ENCODE results near the gene OSBPL1A.
A peak's percentile ranks its signal among the peaks of the same experiment; 100 is the strongest.

The OSBPL1A gene

GRCh38 chr18:24397694-24398368, at the start of gene OSBPL1A:
OSBPL1A (minus strand) TSS chr18:24397824; CDS start chr18:24377533, 20,291 bp downstream.
- DNase-seq (ENCODE audit: low read depth, low spot score) = peak; percentile 81

- DNase-seq (ENCODE audit: low read depth, low spot score) = no peak
Measured at GRCh38 chr18:24446953-24447538, 49.4 kb upstream of the OSBPL1A start.

GRCh38 chr18:24446453-24446852, 48.8 kb upstream of the OSBPL1A start:
- no peak for DNase-seq (ENCODE audit: low read depth, low spot score)

- no peak for DNase-seq (ENCODE audit: low read depth, low spot score)
Measured at GRCh38 chr18:24443870-24444269, 46.2 kb upstream of the OSBPL1A start.

- no peak for DNase-seq (ENCODE audit: low read depth, low spot score)
Measured at GRCh38 chr18:24436939-24437338, 39.3 kb upstream of the OSBPL1A start.

GRCh38 chr18:24432618-24433017, 35.0 kb upstream of the OSBPL1A start:
- DNase-seq (ENCODE audit: low read depth, low spot score) = no peak

GRCh38 chr18:24429188-24429587, 31.6 kb upstream of the OSBPL1A start:
- DNase-seq (ENCODE audit: low read depth, low spot score) = no peak

- DNase-seq (ENCODE audit: low read depth, low spot score) = no peak
Measured at GRCh38 chr18:24428709-24429108, 31.1 kb upstream of the OSBPL1A start.

- DNase-seq (ENCODE audit: low read depth, low spot score) = no peak
Measured at GRCh38 chr18:24427484-24427883, 29.9 kb upstream of the OSBPL1A start.

GRCh38 chr18:24426398-24427294, 29.0 kb upstream of the OSBPL1A start, which contains the start of gene IMPACT:
IMPACT (plus strand) TSS chr18:24426670; CDS start chr18:24426757, 87 bp downstream.
- DNase-seq (ENCODE audit: low read depth, low spot score) = peak; percentile 63

GRCh38 chr18:24426073-24426397, 28.4 kb upstream of the OSBPL1A start:
- no peak for DNase-seq (ENCODE audit: low read depth, low spot score)

- no peak for DNase-seq (ENCODE audit: low read depth, low spot score)
Measured at GRCh38 chr18:24421831-24422230, 24.2 kb upstream of the OSBPL1A start.

- DNase-seq (ENCODE audit: low read depth, low spot score) = no peak
Measured at GRCh38 chr18:24420551-24420950, 22.9 kb upstream of the OSBPL1A start.

- no peak for DNase-seq (ENCODE audit: low read depth, low spot score)
Measured at GRCh38 chr18:24417480-24417879, 19.9 kb upstream of the OSBPL1A start.

GRCh38 chr18:24414349-24415003, 16.9 kb upstream of the OSBPL1A start:
- no peak for DNase-seq (ENCODE audit: low read depth, low spot score)

GRCh38 chr18:24413148-24413547, 15.5 kb upstream of the OSBPL1A start:
- no peak for DNase-seq (ENCODE audit: low read depth, low spot score)

- no peak for DNase-seq (ENCODE audit: low read depth, low spot score)
Measured at GRCh38 chr18:24408496-24408895, 10.9 kb upstream of the OSBPL1A start.

- DNase-seq (ENCODE audit: low read depth, low spot score) = no peak
Measured at GRCh38 chr18:24404591-24404990, 7.0 kb upstream of the OSBPL1A start.

GRCh38 chr18:24403076-24403475, 5.5 kb upstream of the OSBPL1A start:
- DNase-seq (ENCODE audit: low read depth, low spot score) = no peak

GRCh38 chr18:24402209-24402785, 4.7 kb upstream of the OSBPL1A start:
- DNase-seq (ENCODE audit: low read depth, low spot score) = no peak

GRCh38 chr18:24400587-24400986, 3.0 kb upstream of the OSBPL1A start:
- DNase-seq (ENCODE audit: low read depth, low spot score) = no peak

GRCh38 chr18:24398540-24398939, 916 bp upstream of the OSBPL1A start:
- DNase-seq (ENCODE audit: low read depth, low spot score) = no peak
